Lower leg skin (tissue), 4 donors: ENCODE results near the gene ATAD2B. TPM values are rescaled to one million over a fixed set of nuclear protein-coding genes. Genes with fewer than 3 reads are reported as not detected.
"Not testable (repeated sequence)": the region's sequence is repeated elsewhere in the genome, so short reads cannot be mapped to it uniquely, and the experiment has no call there.

Source experiments
- DNase-seq, 2 donors: peaks; one replicate each; pipeline ENCODE4 v3.0.0-alpha.2; 2019; ENCODE audit warnings: low spot score in 2 of 2
- H3K4me3 ChIP-seq: fragments of 200-600 bp; sonication (generic); 2 replicates; pipeline ENCODE4 v1.5.1; 2017; ENCODE audit warnings: mild to moderate bottlenecking, low read depth; ENCODE audit not compliant: poor library complexity, severe bottlenecking
- POLR2A ChIP-seq, 2 donors: fragments of 450-650 bp; IDR thresholded peaks; one replicate each; pipeline ENCODE4 v1.6.1; 2016 to 2017; ENCODE audit warnings: antibody characterized with exemption in 2 of 2, mild to moderate bottlenecking in 1 of 2, moderate library complexity in 1 of 2
- WGBS, 2 donors: methylation state at CpG; one replicate each; pipeline ENCODE4 v1.1.5; 2018; 5-methylcytosine and 5-hydroxymethylcytosine counted together
- intact Hi-C: fragments of 100-400 bp; cut with DNase I; formaldehyde crosslinking; loops from one replicate; pipeline ENCODE4 v1.15.0; 2023; ENCODE audit warnings: low total_unique reads
- total RNA-seq, 4 donors: library from RNA; depleted of rRNA; stranded (reverse); fragments of >200 nt; gene quantifications; one replicate each; pipeline ENCODE4 v1.1.0, GENCODE V29; 2016
- TF ChIP-seq, protein P1 (sequence below), 3 donors: fragments of 450-650 bp; IDR thresholded peaks; one replicate each; pipeline ENCODE4 v1.5.1; 2016; ENCODE audit warnings: antibody characterized with exemption in 3 of 3, mild to moderate bottlenecking in 3 of 3, moderate library complexity in 2 of 3

ATAD2B gene
- 10 to 100 TPM; 23.2 to 31.1 (median 27.9) TPM for total RNA-seq

GRCh38 chr2:23926750-23927571 lies at the start of gene ATAD2B:
TSS of gene ATAD2B (minus strand) at chr2:23927123. CDS start at chr2:23926770, 353 bp downstream.
- H3K4me3 ChIP-seq, result peak within 1 kb of the TSS; percentile 89
- WGBS, 2 donors, result 1% methylated on average over 51 to 54 of the region's 88 CpGs
- TF ChIP-seq, protein P1, sequence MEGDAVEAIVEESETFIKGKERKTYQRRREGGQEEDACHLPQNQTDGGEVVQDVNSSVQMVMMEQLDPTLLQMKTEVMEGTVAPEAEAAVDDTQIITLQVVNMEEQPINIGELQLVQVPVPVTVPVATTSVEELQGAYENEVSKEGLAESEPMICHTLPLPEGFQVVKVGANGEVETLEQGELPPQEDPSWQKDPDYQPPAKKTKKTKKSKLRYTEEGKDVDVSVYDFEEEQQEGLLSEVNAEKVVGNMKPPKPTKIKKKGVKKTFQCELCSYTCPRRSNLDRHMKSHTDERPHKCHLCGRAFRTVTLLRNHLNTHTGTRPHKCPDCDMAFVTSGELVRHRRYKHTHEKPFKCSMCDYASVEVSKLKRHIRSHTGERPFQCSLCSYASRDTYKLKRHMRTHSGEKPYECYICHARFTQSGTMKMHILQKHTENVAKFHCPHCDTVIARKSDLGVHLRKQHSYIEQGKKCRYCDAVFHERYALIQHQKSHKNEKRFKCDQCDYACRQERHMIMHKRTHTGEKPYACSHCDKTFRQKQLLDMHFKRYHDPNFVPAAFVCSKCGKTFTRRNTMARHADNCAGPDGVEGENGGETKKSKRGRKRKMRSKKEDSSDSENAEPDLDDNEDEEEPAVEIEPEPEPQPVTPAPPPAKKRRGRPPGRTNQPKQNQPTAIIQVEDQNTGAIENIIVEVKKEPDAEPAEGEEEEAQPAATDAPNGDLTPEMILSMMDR (IDR thresholded peaks at IDR 0.05), result peak in 2 of 3 donors; percentile 59
- peak in 1 of 2 donors; percentile 20 for TF ChIP-seq POLR2A (IDR thresholded peaks at IDR 0.05)
- intact Hi-C loops, result no loop called here
- peak; percentile 88 to 97 for DNase-seq

DNA sequence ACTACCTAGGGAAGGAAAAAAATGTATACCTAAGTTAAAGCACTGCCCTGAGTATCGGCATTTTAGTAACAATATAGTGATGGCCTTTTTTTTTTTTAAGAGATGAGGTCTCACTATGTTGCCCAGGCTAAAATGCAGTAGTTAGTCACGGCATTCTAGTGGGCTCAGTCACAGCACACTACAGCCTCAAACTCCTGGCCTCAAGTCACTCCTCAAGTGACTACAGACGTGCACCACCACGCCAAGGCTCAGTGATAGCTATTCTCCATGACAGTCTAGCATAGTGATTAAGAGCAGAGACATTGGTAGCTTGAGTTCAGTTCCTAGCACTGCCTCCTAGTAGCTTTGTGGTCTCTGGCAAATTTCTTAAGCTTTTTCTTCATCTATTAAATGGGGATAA lies 40.9 kb upstream of the ATAD2B start:
- no peak overlapping the region for H3K4me3 ChIP-seq
- intact Hi-C loops, result no loop called here
- DNase-seq, result no peak
- 90 to 96% methylated on average over 4 of the region's 4 CpGs for WGBS, 2 donors
- TF ChIP-seq, protein P1 (IDR thresholded peaks at IDR 0.05), result no peak
- TF ChIP-seq POLR2A (IDR thresholded peaks at IDR 0.05), result no peak

- DNase-seq, result no peak
- TF ChIP-seq POLR2A (IDR thresholded peaks at IDR 0.05), result no peak
- TF ChIP-seq, protein P1 (IDR thresholded peaks at IDR 0.05), result no peak
- WGBS, 2 donors, result 72 to 76% methylated on average over 6 of the region's 6 CpGs
- intact Hi-C loops, result no loop called here
- no peak overlapping the region for H3K4me3 ChIP-seq
Observed at GRCh38 chr2:23954325-23955014, 27.5 kb upstream of the ATAD2B start.

DNA sequence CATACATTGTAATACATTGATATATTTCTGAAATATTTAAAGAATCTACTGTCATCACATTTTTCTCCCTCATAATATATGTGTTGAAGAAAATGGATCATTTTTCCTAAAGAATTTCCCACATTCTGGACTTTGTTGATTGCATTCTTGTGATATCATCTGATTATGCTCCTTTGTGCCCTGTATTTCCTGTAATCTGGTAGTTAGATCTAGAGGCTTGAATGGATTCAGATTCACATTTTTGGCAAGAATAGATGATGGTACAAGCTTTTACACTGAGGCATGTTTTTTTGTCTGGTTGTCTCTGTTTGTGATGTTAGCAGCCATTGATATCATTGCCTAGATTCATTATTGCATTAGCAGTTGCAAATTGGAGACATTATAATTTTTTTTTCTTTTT lies 26.7 kb upstream of the ATAD2B start:
- DNase-seq, result no peak
- intact Hi-C loops, result no loop called here
- no peak for TF ChIP-seq POLR2A (IDR thresholded peaks at IDR 0.05)
- TF ChIP-seq, protein P1 (IDR thresholded peaks at IDR 0.05), result no peak
- no peak overlapping the region for H3K4me3 ChIP-seq

DNA sequence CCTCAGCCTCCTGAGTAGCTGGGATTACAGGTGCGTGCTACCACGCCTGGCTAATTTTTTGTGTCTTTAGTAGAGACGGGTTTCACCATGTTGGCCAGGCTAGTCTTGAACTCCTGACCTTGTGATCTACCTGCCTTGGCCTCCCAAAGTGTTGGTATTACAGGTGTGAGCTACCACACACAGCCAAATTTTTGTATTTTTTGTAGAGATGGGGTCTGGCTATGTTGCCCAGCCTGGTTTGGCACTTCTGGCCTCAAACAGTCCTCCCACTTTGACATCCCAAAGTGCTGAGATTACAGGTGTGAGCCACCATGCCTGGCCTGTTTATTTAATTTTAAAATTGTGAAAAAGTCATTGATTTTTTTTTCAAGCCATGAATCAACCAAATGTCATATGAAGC lies 25.6 kb upstream of the ATAD2B start:
- intact Hi-C loops, result not testable (repeated sequence)
- WGBS, 2 donors, result 97 to 99% methylated on average over 3 of the region's 3 CpGs

GRCh38 chr2:23947350-23947749 lies 20.4 kb upstream of the ATAD2B start:
- 80 to 82% methylated on average over 2 of the region's 2 CpGs for WGBS, 2 donors
- intact Hi-C loops, result no loop called here
- TF ChIP-seq POLR2A (IDR thresholded peaks at IDR 0.05), result no peak
- TF ChIP-seq, protein P1 (IDR thresholded peaks at IDR 0.05), result no peak

More for the DNA sequence above, 25.6 kb upstream of the ATAD2B start:
- not testable (repeated sequence) for H3K4me3 ChIP-seq, DNase-seq

More at GRCh38 chr2:23947350-23947749, 20.4 kb upstream of the ATAD2B start:
- no peak overlapping the region for H3K4me3 ChIP-seq
- no peak for DNase-seq
